Panc1 (cell line): Measurements from ENCODE around the gene PLET1. TPM values are rescaled to one million over a fixed set of nuclear protein-coding genes. Genes with fewer than 3 reads are reported as not detected.

Experiments used
- ATAC-seq: fragments of 200-7000 bp; cut with Tn5 transposase; 2 replicates; pipeline ENCODE4 v1.9.1; 2020; ENCODE audit warnings: mild to moderate bottlenecking, moderate library complexity
- BruUV-seq: library from RNA; stranded (reverse); fragments of 400-500 nt; replicated peaks from 2 replicates; lab custom pipeline; 2021; lab: Mats Ljungman, UMichigan
- CTCF ChIA-PET: fragments of 300-600 bp; sonication (Branson Sonifier 250); formaldehyde crosslinking; loops from one replicate; lab custom pipeline; 2022; ENCODE audit warnings: antibody characterized with exemption; lab: Charles Lee
- POLR2A ChIA-PET: fragments of 300-600 bp; sonication (Branson Sonifier 250); formaldehyde crosslinking; loops from one replicate; lab custom pipeline; 2022; ENCODE audit warnings: antibody characterized with exemption; lab: Charles Lee
- DNase-seq: peaks from one replicate; pipeline ENCODE4 v3.0.0-alpha.2; 2010; ENCODE audit warnings: low read depth, low spot score
- H3K27ac ChIP-seq: 2 replicates; pipeline ENCODE4 v1.5.1; 2011; ENCODE audit warnings: mild to moderate bottlenecking, low read length, inconsistent platforms
- H3K27me3 ChIP-seq: fragments of 200-500 bp; sonication (Bioruptor generic); 2 replicates; pipeline ENCODE4 v1.6.0; 2014; ENCODE audit warnings: low read length, inconsistent platforms; ENCODE audit not compliant: control insufficient read depth, insufficient read depth
- H3K36me3 ChIP-seq: fragments of 200-500 bp; sonication (Bioruptor generic); 2 replicates; pipeline ENCODE4 v1.5.1; 2014; ENCODE audit warnings: inconsistent platforms, mild to moderate bottlenecking, low read length, moderate library complexity; ENCODE audit not compliant: control insufficient read depth, insufficient read depth
- H3K4me1 ChIP-seq: 2 replicates; pipeline ENCODE4 v1.5.1; 2011; ENCODE audit warnings: inconsistent platforms, mild to moderate bottlenecking, low read length, moderate library complexity; ENCODE audit not compliant: control insufficient read depth, insufficient read depth
- H3K4me3 ChIP-seq, 2 experiments: 2 replicates each; pipeline ENCODE4 v1.5.1; 2011 to 2012; ENCODE audit warnings: low read depth in 2 of 2, low read length in 2 of 2, mild to moderate bottlenecking in 2 of 2, inconsistent platforms in 1 of 2, moderate library complexity in 1 of 2
- H3K9me3 ChIP-seq: fragments of 200-500 bp; sonication (Bioruptor generic); 2 replicates; pipeline ENCODE4 v1.5.1; 2014; ENCODE audit warnings: low read depth, mild to moderate bottlenecking, inconsistent platforms, low read length, moderate library complexity; ENCODE audit not compliant: control insufficient read depth, insufficient read depth
- POLR2AphosphoS5 ChIP-seq: IDR thresholded peaks from 2 replicates; pipeline ENCODE4 v1.6.1; 2012; ENCODE audit warnings: mild to moderate bottlenecking, low read depth, low read length, moderate library complexity
- REST ChIP-seq, 2 experiments: IDR thresholded peaks; 2 replicates each; pipeline ENCODE4 v1.6.1; 2011 to 2012; ENCODE audit warnings: low read depth in 2 of 2, control low read depth in 1 of 2, low read length in 1 of 2, mild to moderate bottlenecking in 1 of 2, moderate library complexity in 1 of 2; ENCODE audit not compliant: insufficient read depth in 1 of 2
- SIN3A ChIP-seq: IDR thresholded peaks from 2 replicates; pipeline ENCODE4 v1.6.1; 2012; ENCODE audit warnings: low read depth, mild to moderate bottlenecking, low read length, moderate library complexity, borderline replicate concordance; ENCODE audit not compliant: insufficient read depth
- TCF7L2 ChIP-seq: IDR thresholded peaks from 2 replicates; pipeline ENCODE4 v1.6.1; 2011; ENCODE audit warnings: mild to moderate bottlenecking, low read depth, low read length, inconsistent platforms
- in situ Hi-C: cut with HindIII; loops from 2 replicates; pipeline ENCODE4 v1.10.0; 2016; ENCODE audit warnings: low sequenced_read_pairs, low pct_unique_long_range_greater_than_20kb
- intact Hi-C: fragments of 100-400 bp; cut with micrococcal nuclease; formaldehyde crosslinking; loops from one replicate; pipeline ENCODE4 v1.10.0; 2022; ENCODE audit not compliant: unreplicated experiment
- total RNA-seq: library from RNA; stranded (reverse); gene quantifications from one replicate; pipeline ENCODE4 v1.2.1, GENCODE V29; 2021; ENCODE audit not compliant: unreplicated experiment
- TF ChIP-seq, protein P1 (sequence below): fragments of 450-650 bp; IDR thresholded peaks from 2 replicates; pipeline ENCODE4 v1.5.1; 2017; ENCODE audit warnings: mild to moderate bottlenecking

The PLET1 gene
- total RNA-seq, 1 experiment from 2014 or later: not detected

DNA sequence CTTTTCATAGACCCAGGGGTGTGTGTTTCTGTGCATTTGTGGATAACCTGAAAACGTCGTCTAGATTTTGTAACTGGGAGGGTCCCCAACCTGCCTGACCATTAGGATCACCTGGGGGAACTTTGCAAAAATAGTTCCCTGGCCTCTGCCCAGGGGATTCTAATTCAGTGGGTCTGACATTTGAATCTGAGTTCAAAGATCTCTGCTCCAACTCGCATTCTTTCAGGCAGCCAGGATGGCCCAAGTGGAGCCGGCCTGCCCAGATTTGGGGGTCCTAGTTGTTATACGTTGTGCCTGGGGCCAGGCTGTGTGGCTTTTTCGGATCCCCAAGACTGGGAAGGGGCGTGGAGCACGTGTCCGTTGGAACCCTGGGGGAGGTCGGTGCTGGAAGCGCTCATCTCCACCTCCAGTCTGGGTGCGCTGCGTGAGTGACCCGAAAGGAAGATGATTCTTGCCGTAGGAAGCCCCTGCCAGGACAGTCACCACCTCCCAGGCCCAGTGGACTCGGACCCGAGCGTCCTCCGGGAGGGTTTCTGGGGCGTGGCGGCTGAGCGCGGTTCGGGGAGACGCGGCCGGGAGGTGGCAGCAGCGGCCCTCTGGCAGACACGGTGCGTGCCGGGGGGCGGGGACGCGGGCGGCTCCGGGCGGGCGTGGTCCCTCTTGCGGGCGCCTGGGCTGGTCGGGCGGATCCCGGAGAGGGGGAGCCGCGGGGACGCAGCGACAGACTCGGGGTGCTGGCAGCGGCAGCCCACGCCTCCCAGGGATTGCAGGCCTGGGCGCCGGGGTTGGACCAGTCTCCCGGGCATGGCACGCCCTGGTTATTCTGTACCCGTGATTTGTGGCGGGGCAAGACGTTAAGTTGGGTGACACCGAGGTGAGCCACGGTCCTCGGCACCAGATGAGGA, 29.2 kb upstream of the PLET1 start:
- TF ChIP-seq REST (IDR thresholded peaks at IDR 0.05; ENCODE audit: insufficient read depth in 1 of 2, low read depth in 2 of 2, low read length in 1 of 2): no peak
- TF ChIP-seq SIN3A: peak; percentile 63; the same call in 1 of the 2 replicates
- TF ChIP-seq TCF7L2: no peak
- TF ChIP-seq, protein P1, sequence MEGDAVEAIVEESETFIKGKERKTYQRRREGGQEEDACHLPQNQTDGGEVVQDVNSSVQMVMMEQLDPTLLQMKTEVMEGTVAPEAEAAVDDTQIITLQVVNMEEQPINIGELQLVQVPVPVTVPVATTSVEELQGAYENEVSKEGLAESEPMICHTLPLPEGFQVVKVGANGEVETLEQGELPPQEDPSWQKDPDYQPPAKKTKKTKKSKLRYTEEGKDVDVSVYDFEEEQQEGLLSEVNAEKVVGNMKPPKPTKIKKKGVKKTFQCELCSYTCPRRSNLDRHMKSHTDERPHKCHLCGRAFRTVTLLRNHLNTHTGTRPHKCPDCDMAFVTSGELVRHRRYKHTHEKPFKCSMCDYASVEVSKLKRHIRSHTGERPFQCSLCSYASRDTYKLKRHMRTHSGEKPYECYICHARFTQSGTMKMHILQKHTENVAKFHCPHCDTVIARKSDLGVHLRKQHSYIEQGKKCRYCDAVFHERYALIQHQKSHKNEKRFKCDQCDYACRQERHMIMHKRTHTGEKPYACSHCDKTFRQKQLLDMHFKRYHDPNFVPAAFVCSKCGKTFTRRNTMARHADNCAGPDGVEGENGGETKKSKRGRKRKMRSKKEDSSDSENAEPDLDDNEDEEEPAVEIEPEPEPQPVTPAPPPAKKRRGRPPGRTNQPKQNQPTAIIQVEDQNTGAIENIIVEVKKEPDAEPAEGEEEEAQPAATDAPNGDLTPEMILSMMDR: peak; percentile 99
- no peak; the same call in 1 of the 2 replicates for TF ChIP-seq POLR2AphosphoS5
- ChIA-PET POLR2A (no interaction called here), CTCF (interaction anchor here (0.8 to 1.3 kb wide), 2 partner anchors 505 to 1000 kb away, joined by 4 to 5 read pairs; no protein-coding TSS in a partner anchor)
- no TSS peak for BruUV-seq
- Histone ChIP-seq H3K4me1 (peaks cover 8% of the 10 kb centered on the region), H3K27me3 (0 out of 2 replicates have a peak, but pooled peaks cover 2% of the 10 kb centered on the region), H3K27ac (peak overlapping the region; percentile 75), H3K9me3 (no peaks in the 10 kb centered on the region), H3K4me3 (peak overlapping the region; percentile 59 to 61), H3K36me3 (no peaks in the 10 kb centered on the region)
- DNase-seq (no peak), ATAC-seq (peak; percentile 98)
- in situ Hi-C loops: no loop called here
- intact Hi-C loops: loop anchor here (2.0 to 10.0 kb wide), 4 partner anchors 265 to 825 kb away; no protein-coding TSS in a partner anchor

DNA sequence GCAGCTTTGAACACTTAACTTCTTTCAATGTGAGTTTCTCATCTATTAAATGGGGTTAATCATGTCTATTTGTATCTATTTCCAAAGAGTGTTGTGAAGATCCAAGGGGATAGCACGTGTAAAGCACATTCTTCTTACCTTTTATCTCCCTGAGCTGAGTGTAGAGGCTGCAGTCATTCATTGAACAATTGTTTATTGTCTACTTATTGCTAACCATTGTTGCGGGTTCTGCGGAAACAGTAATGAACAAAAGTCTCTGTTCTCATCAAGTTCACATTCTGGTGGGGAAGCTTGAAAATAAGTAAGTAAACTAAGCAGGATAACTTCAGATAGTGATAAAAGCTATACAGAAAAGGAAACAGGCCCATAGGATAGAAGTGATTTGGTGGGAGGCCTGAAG, 27.4 kb upstream of the PLET1 start:
- H3K27ac ChIP-seq: no peak overlapping the region
- intact Hi-C loops (no loop called here), in situ Hi-C loops (no loop called here)
- CTCF ChIA-PET: no interaction called here
- DNase-seq (no peak), ATAC-seq (no peak)
- 0 out of 2 replicates have a peak, but pooled peaks cover 2% of the 10 kb centered on the region for H3K27me3 ChIP-seq
- no peaks in the 10 kb centered on the region for H3K36me3 ChIP-seq
- H3K4me3 ChIP-seq: no peak overlapping the region
- TF ChIP-seq TCF7L2: no peak
- TF ChIP-seq, protein P1: no peak
- no peak for TF ChIP-seq REST (IDR thresholded peaks at IDR 0.05; ENCODE audit: insufficient read depth in 1 of 2, low read depth in 2 of 2, low read length in 1 of 2)
- no peak for TF ChIP-seq POLR2AphosphoS5
- no peak for TF ChIP-seq SIN3A
- no peaks in the 10 kb centered on the region for H3K9me3 ChIP-seq
- no TSS peak for BruUV-seq
- POLR2A ChIA-PET: interaction anchor here (0.7 kb wide), 1 partner anchor 76 kb away, joined by 3 read pairs; no protein-coding TSS in a partner anchor
- H3K4me1 ChIP-seq: peaks cover 8% of the 10 kb centered on the region
